ENCODE data around the gene CLGN. TPM values are rescaled to one million over a fixed set of nuclear protein-coding genes. Genes with fewer than 3 reads are reported as not detected.

Gene CLGN
- polyA plus RNA-seq, 3 donors, result 0.04 to 0.54 (median 0.10) TPM

GRCh38 chr4:140372751-140373327 lies 54.6 kb downstream of the CLGN start:
- Histone ChIP-seq H3K4me1 (ENCODE audit: control insufficient read depth in 1 of 2, insufficient read depth in 2 of 2, low read length in 2 of 2) (peaks cover 15 to 16% of the 10 kb centered on the region in 2 donors), H3K4me3 (replicated peaks in 1 of 3; ENCODE audit: low read depth in 2 of 3, low read length in 3 of 3) (peak overlapping the region; percentile 74 to 86 (median 85)), H3K9ac (ENCODE audit: insufficient read depth, low read length, poor library complexity, severe bottlenecking) (peak overlapping the region; percentile 75), H3K9me3 (replicated peaks in 1 of 2; ENCODE audit: control insufficient read depth in 1 of 2, insufficient read depth in 1 of 2, low read length in 2 of 2) (no peaks in the 10 kb centered on the region), H3K27ac (ENCODE audit: low read depth in 1 of 2, low read length in 2 of 2) (peak overlapping the region; percentile 40 to 75), H3K36me3 (replicated peaks in 1 of 2; ENCODE audit: control insufficient read depth in 1 of 2, insufficient read depth in 2 of 2, low read length in 2 of 2) (no peaks in the 10 kb centered on the region), H2AFZ (ENCODE audit: insufficient read depth, low read depth, low read length, poor library complexity, severe bottlenecking) (peak overlapping the region; percentile 96), H4K20me1 (ENCODE audit: insufficient read depth, low read length) (peaks cover 7% of the 10 kb centered on the region), H3K4me2 (replicated peaks; ENCODE audit: extremely low read depth, low read length, poor library complexity, severe bottlenecking) (peak overlapping the region; percentile 95), H3K27me3 (ENCODE audit: control insufficient read depth in 2 of 2, insufficient read depth in 2 of 2, low read length in 2 of 2) (no peaks in the 10 kb centered on the region), H3K79me2 (ENCODE audit: insufficient read depth, low read length) (peaks cover 36% of the 10 kb centered on the region)
- peak; percentile 10 to 38 (median 29) for DNase-seq
- Mint-ChIP-seq H3K36me3 (no peaks in the 10 kb centered on the region), H3K4me1 (peaks cover 22% of the 10 kb centered on the region), H3K9me3 (no peaks in the 10 kb centered on the region), H3K4me3 (no peak overlapping the region), H3K27me3 (ENCODE audit: low read depth in 3 of 3) (no peaks in the 10 kb centered on the region), H3K27ac (no peak overlapping the region)
- under 1% methylated on average over 12 of the region's 21 CpGs for WGBS (ENCODE audit: insufficient coverage)
- intact Hi-C loops (cut with micrococcal nuclease), result loop anchor here in 1 of 2 donors (5.0 kb wide), 1 partner anchor 149 kb away; the partner anchor contains the start of gene ELMOD2
- TF ChIP-seq CTCF (IDR thresholded peaks at IDR 0.05), result no peak

GRCh38 chr4:140368686-140369085 lies 58.8 kb downstream of the CLGN start:
- Mint-ChIP-seq H3K36me3 (no peaks in the 10 kb centered on the region), H3K4me3 (no peak overlapping the region), H3K27ac (no peak overlapping the region), H3K9me3 (no peaks in the 10 kb centered on the region), H3K4me1 (no peaks in the 10 kb centered on the region), H3K27me3 (ENCODE audit: low read depth in 3 of 3) (no peaks in the 10 kb centered on the region)
- Histone ChIP-seq H3K79me2 (ENCODE audit: insufficient read depth, low read length) (peaks cover 2% of the 10 kb centered on the region), H3K4me2 (replicated peaks; ENCODE audit: extremely low read depth, low read length, poor library complexity, severe bottlenecking) (no peak overlapping the region), H3K9ac (ENCODE audit: insufficient read depth, low read length, poor library complexity, severe bottlenecking) (no peak overlapping the region), H3K9me3 (replicated peaks in 1 of 2; ENCODE audit: control insufficient read depth in 1 of 2, insufficient read depth in 1 of 2, low read length in 2 of 2) (no peaks in the 10 kb centered on the region), H3K36me3 (replicated peaks in 1 of 2; ENCODE audit: control insufficient read depth in 1 of 2, insufficient read depth in 2 of 2, low read length in 2 of 2) (no peaks in the 10 kb centered on the region), H3K27me3 (ENCODE audit: control insufficient read depth in 2 of 2, insufficient read depth in 2 of 2, low read length in 2 of 2) (no peaks in the 10 kb centered on the region), H2AFZ (ENCODE audit: insufficient read depth, low read depth, low read length, poor library complexity, severe bottlenecking) (no peak overlapping the region), H4K20me1 (ENCODE audit: insufficient read depth, low read length) (no peaks in the 10 kb centered on the region), H3K27ac (ENCODE audit: low read depth in 1 of 2, low read length in 2 of 2) (no peak overlapping the region), H3K4me3 (replicated peaks in 1 of 3; ENCODE audit: low read depth in 2 of 3, low read length in 3 of 3) (no peak overlapping the region), H3K4me1 (ENCODE audit: control insufficient read depth in 1 of 2, insufficient read depth in 2 of 2, low read length in 2 of 2) (peaks cover 5 to 9% of the 10 kb centered on the region in 2 donors)
- TF ChIP-seq CTCF (IDR thresholded peaks at IDR 0.05), result no peak
- WGBS (ENCODE audit: insufficient coverage), result 82% methylated on average over 2 of the region's 3 CpGs
- no peak for DNase-seq
- intact Hi-C loops (cut with micrococcal nuclease), result loop anchor here in 1 of 2 donors (10.0 kb wide), 1 partner anchor 516 kb away; no protein-coding TSS in a partner anchor
